Central memory CD8-positive, alpha-beta T cell (primary cell): Measurements from ENCODE around the gene PLD6.

Source experiments
- ATAC-seq: fragments of 150-1000 bp; cut with Tn5 transposase; replicated peaks from 2 replicates; pipeline ENCODE4 v1.10.0; 2022; ENCODE audit warnings: mild to moderate bottlenecking, moderate FRiP score, moderate number of reproducible peaks; ENCODE audit not compliant: poor library complexity, severe bottlenecking; ENCODE audit errors: extremely low read depth
- DNase-seq, 2 donors: peaks; one replicate each; pipeline ENCODE4 v3.0.0; 2021; ENCODE audit warnings: low spot score in 2 of 2
- H3K27ac Mint-ChIP-seq: one replicate; pipeline ENCODE4 v1.8.0; 2022; ENCODE audit warnings: low read depth, mild to moderate bottlenecking, moderate library complexity, mixed read lengths
- H3K27me3 Mint-ChIP-seq: one replicate; pipeline ENCODE4 v1.8.0; 2022; ENCODE audit warnings: mixed read lengths
- H3K36me3 Mint-ChIP-seq: one replicate; pipeline ENCODE4 v1.8.0; 2022; ENCODE audit warnings: mild to moderate bottlenecking, moderate library complexity, mixed read lengths; ENCODE audit not compliant: insufficient read depth
- H3K4me1 Mint-ChIP-seq: one replicate; pipeline ENCODE4 v1.8.0; 2022; ENCODE audit warnings: mixed read lengths
- H3K4me3 Mint-ChIP-seq: one replicate; pipeline ENCODE4 v1.8.0; 2022; ENCODE audit warnings: mild to moderate bottlenecking, moderate library complexity, mixed read lengths
- H3K9me3 Mint-ChIP-seq: one replicate; pipeline ENCODE4 v1.8.0; 2022; ENCODE audit warnings: mixed read lengths

PLD6 gene

GRCh38 chr17:17220529-17220928, 14.4 kb upstream of the PLD6 start:
- DNase-seq: no peak
- no peak overlapping the region for H3K4me3 Mint-ChIP-seq
- no peaks in the 10 kb centered on the region for H3K4me1 Mint-ChIP-seq
- ATAC-seq: no peak
- H3K36me3 Mint-ChIP-seq: peaks cover 49% of the 10 kb centered on the region
- no peaks in the 10 kb centered on the region for H3K9me3 Mint-ChIP-seq
- H3K27me3 Mint-ChIP-seq: no peaks in the 10 kb centered on the region
- H3K27ac Mint-ChIP-seq: no peak overlapping the region

DNA sequence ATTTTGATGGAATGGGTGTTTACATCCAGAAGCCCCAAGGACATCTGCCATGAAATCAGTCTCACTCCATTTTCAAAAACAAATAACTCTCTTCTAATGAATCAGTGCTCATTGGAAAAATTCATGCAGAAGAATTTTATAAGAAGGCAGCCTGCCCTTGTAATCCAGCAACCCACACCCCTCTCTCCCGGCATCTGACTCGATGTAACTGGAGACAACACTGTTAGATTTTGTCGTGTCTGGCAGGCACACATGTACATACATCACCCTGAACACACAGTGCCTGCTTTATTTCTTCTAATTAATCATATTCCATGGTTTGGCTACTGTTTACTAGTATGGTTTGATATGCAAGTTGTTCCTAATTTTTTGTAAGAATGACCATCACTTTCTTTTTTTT, 11.9 kb upstream of the PLD6 start:
- ATAC-seq: no peak
- no peak for DNase-seq
- Mint-ChIP-seq H3K4me3 (no peak overlapping the region), H3K4me1 (no peaks in the 10 kb centered on the region), H3K9me3 (no peaks in the 10 kb centered on the region), H3K27ac (no peak overlapping the region), H3K27me3 (no peaks in the 10 kb centered on the region), H3K36me3 (peaks cover 32% of the 10 kb centered on the region)

DNA sequence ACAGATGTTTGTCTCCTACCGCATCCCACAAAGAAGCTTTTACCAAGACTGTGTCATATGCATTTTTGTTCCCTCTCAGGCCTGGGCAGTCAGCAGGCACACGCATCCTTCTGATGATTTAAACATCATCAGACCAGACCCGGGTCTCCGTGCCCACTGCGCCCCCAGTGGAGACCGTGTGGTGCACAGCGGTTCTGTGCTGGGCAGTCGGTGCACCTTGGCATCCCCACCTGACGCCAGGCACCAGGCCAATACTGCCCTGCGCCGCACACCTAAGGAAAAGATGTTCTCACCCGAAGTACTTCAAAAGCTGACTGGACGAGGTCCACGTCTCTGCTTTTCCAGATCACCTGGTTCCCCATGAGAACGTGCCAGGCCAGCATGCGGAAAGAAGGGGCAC, 10.6 kb upstream of the PLD6 start:
- no peak for ATAC-seq
- Mint-ChIP-seq H3K36me3 (peaks cover 31% of the 10 kb centered on the region), H3K4me1 (no peaks in the 10 kb centered on the region), H3K4me3 (no peak overlapping the region), H3K27ac (no peak overlapping the region), H3K9me3 (no peaks in the 10 kb centered on the region), H3K27me3 (no peaks in the 10 kb centered on the region)
- DNase-seq: no peak

DNA sequence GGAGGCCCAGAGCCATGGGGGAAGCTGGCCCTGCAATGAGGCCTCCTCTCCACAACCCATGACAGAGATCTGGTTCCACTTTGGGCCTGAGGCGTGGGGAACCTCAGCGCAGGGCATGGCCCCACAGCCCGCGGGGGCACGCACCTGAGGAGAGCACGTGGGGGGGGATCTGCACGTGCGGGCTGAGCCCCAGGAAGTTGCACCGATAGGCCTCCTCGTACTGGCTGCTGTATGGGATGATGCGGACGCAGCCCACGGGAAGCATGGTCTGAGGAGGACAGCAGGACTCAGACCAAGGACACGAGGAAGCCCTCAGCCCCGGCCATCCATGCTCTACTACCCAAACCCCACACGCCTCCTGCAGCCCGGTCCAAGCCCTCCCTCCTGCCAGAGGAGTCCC, 10.1 kb upstream of the PLD6 start:
- no peak for ATAC-seq
- Mint-ChIP-seq H3K36me3 (peaks cover 28% of the 10 kb centered on the region), H3K4me1 (no peaks in the 10 kb centered on the region), H3K9me3 (no peaks in the 10 kb centered on the region), H3K4me3 (no peak overlapping the region), H3K27ac (no peak overlapping the region), H3K27me3 (no peaks in the 10 kb centered on the region)
- no peak for DNase-seq

- Mint-ChIP-seq H3K4me3 (no peak overlapping the region), H3K36me3 (peaks cover 30% of the 10 kb centered on the region), H3K9me3 (no peaks in the 10 kb centered on the region), H3K27ac (no peak overlapping the region), H3K4me1 (no peaks in the 10 kb centered on the region), H3K27me3 (no peaks in the 10 kb centered on the region)
- DNase-seq (no peak), ATAC-seq (no peak)
These were observed 9.4 kb upstream of the PLD6 start for GRCh38 chr17:17215575-17215974.

GRCh38 chr17:17214646-17215436, 8.7 kb upstream of the PLD6 start:
- Mint-ChIP-seq H3K27ac (no peak overlapping the region), H3K27me3 (no peaks in the 10 kb centered on the region), H3K36me3 (peaks cover 26% of the 10 kb centered on the region), H3K9me3 (no peaks in the 10 kb centered on the region), H3K4me3 (no peak overlapping the region), H3K4me1 (no peaks in the 10 kb centered on the region)
- DNase-seq (no peak), ATAC-seq (no peak)

DNA sequence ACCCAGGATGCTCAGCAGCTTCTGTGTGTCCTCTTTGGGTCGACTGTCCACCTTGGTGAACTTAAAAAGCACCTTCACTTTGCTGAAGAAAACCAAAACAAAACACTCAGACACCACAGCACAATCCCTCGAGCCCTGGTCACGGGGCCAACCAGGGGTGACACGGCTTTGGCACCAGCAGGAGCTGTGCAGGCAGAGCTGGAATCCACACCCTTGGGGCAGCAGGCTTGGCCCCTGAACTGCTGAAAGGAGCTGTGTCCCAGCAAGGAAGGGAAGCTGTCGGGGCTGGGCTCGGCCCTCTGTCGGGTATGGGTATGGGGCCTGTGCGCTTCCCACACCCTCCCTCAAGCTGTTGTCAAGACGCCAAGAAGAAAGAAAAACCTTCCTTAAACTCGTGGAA, 7.6 kb upstream of the PLD6 start:
- H3K27ac Mint-ChIP-seq: no peak overlapping the region
- no peak overlapping the region for H3K4me3 Mint-ChIP-seq
- no peaks in the 10 kb centered on the region for H3K27me3 Mint-ChIP-seq
- DNase-seq (no peak), ATAC-seq (no peak)
- no peaks in the 10 kb centered on the region for H3K9me3 Mint-ChIP-seq
- H3K36me3 Mint-ChIP-seq: peaks cover 29% of the 10 kb centered on the region
- no peaks in the 10 kb centered on the region for H3K4me1 Mint-ChIP-seq

DNA sequence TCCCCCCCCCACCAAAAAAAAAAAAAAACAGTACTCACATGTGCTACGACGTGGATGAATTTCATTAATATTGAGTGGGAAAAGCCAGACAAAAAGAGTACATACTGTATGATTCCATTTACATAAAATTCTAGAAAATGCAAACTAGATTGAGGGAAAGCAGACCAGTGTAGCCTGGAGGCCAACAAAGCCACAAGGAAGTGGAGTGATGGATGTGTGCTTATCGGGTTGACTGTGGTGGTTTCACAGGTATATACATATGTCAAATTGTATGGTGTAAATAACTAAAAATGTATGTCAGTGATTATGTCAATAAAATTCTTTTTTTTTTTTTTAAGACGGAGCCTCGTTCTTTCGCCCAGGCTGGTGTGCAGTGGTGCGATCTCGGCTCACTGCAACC, 1.9 kb upstream of the PLD6 start:
- ATAC-seq (no peak), DNase-seq (no peak)
- H3K4me3 Mint-ChIP-seq: no peak overlapping the region
- no peaks in the 10 kb centered on the region for H3K27me3 Mint-ChIP-seq
- peaks cover 32% of the 10 kb centered on the region for H3K36me3 Mint-ChIP-seq
- no peak overlapping the region for H3K27ac Mint-ChIP-seq
- no peaks in the 10 kb centered on the region for H3K9me3 Mint-ChIP-seq
- peaks cover 32% of the 10 kb centered on the region for H3K4me1 Mint-ChIP-seq

- Mint-ChIP-seq H3K27me3 (no peaks in the 10 kb centered on the region), H3K4me3 (peak overlapping the region; percentile 73), H3K4me1 (peaks cover 32% of the 10 kb centered on the region), H3K27ac (peak overlapping the region; percentile 81), H3K9me3 (no peaks in the 10 kb centered on the region), H3K36me3 (peaks cover 27% of the 10 kb centered on the region)
- no peak for DNase-seq
- no peak for ATAC-seq
These were observed 791 bp upstream of the PLD6 start for GRCh38 chr17:17206913-17207335.

DNA sequence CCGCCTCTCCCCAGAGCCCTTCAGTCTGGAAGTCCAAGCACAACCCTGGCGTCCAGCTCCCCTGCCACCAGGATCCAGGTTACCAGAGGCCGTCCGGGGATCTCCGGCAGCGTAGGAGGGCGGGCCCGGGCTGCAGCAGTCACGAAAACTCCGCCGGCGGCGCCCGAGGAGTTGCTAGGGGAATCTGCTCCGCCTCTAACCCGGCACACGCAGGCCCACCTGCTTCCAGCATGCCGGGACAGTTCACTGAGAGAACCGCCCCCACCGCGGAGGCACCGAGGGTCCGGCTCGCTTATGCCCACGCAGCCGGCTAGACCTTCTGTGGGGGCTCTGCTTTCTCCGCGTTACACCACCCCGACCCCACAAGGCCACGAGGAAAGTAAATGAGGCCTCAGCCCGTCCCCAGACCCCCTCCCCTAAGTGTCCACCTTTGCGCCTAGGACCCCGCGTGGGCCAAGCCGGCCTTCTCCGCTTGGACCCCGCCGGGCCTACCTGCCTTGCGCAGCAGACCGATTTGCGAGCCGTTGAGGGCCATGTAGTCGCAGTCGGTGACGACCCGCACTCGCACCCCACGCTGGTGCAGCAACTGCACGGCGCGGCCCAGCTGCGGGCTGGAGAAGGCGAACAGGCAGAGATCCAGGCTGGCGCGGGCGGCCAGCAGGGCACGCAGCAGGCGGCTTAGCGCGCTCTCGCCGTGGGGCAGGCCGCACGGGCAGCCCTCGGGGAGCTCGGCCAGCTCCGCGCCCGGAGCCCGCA, 587 bp downstream of the PLD6 start:
- H3K27ac Mint-ChIP-seq: peak overlapping the region; percentile 61
- DNase-seq (peak; percentile 23 to 33), ATAC-seq (peak; percentile 38)
- H3K27me3 Mint-ChIP-seq: no peaks in the 10 kb centered on the region
- no peaks in the 10 kb centered on the region for H3K9me3 Mint-ChIP-seq
- peaks cover 27% of the 10 kb centered on the region for H3K36me3 Mint-ChIP-seq
- H3K4me1 Mint-ChIP-seq: peaks cover 32% of the 10 kb centered on the region
- H3K4me3 Mint-ChIP-seq: peak overlapping the region; percentile 73

GRCh38 chr17:17204635-17205231, 1.4 kb downstream of the PLD6 start:
- no peak for DNase-seq
- H3K27me3 Mint-ChIP-seq: no peaks in the 10 kb centered on the region
- peak overlapping the region; percentile 73 for H3K4me3 Mint-ChIP-seq
- no peaks in the 10 kb centered on the region for H3K9me3 Mint-ChIP-seq
- peaks cover 27% of the 10 kb centered on the region for H3K36me3 Mint-ChIP-seq
- peak overlapping the region; percentile 61 for H3K27ac Mint-ChIP-seq
- H3K4me1 Mint-ChIP-seq: peaks cover 32% of the 10 kb centered on the region
- no peak for ATAC-seq

DNA sequence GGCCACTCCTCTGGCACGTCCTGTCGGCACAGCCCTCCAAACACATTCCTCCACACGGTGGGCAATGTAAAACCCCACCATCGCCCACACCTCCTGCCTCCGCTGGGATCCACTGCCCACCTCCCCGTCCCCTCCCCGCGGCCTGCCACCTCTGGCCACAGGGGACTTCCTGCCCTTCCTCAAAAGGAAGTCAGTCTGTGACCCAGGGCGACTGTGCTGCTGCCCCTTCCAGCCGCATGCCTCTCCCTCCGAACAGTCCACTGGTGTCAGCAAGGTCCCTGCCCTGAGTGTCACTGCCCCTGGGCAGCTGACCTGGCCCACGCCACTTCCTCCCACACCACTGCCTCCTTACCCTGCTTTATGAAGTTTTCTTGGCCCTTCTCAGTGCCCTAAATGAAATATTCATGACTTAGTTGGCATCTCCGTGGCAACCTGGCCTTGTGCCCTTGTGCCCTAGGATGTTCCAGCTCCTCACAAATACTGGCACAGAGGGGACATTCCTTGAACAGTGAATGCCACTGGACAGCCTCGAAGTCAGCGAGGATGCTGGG, 2.0 kb downstream of the PLD6 start:
- no peak for DNase-seq
- Mint-ChIP-seq H3K4me1 (peaks cover 32% of the 10 kb centered on the region), H3K27ac (peak overlapping the region; percentile 61), H3K9me3 (no peaks in the 10 kb centered on the region), H3K27me3 (no peaks in the 10 kb centered on the region), H3K36me3 (peaks cover 24% of the 10 kb centered on the region), H3K4me3 (peak overlapping the region; percentile 73)
- ATAC-seq: no peak
